K562 treated with DMSO at 1 percent for 12 hours (cell line): ENCODE measurements around the gene MEFV. TPM values are rescaled to one million over a fixed set of nuclear protein-coding genes. Genes with fewer than 3 reads are reported as not detected.

Experiments used
- total RNA-seq: library from RNA; unstranded; fragments of 300-600 nt; gene quantifications from 2 replicates; pipeline ENCODE4 v1.2.3, GENCODE V29; 2022; ENCODE audit not compliant: insufficient read depth

The MEFV gene, protein sequence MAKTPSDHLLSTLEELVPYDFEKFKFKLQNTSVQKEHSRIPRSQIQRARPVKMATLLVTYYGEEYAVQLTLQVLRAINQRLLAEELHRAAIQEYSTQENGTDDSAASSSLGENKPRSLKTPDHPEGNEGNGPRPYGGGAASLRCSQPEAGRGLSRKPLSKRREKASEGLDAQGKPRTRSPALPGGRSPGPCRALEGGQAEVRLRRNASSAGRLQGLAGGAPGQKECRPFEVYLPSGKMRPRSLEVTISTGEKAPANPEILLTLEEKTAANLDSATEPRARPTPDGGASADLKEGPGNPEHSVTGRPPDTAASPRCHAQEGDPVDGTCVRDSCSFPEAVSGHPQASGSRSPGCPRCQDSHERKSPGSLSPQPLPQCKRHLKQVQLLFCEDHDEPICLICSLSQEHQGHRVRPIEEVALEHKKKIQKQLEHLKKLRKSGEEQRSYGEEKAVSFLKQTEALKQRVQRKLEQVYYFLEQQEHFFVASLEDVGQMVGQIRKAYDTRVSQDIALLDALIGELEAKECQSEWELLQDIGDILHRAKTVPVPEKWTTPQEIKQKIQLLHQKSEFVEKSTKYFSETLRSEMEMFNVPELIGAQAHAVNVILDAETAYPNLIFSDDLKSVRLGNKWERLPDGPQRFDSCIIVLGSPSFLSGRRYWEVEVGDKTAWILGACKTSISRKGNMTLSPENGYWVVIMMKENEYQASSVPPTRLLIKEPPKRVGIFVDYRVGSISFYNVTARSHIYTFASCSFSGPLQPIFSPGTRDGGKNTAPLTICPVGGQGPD
- total RNA-seq, result not detected in 2 replicates

GRCh38 chr16:3256146-3256865 lies at the start of gene MEFV:
TSS of gene MEFV (minus strand) at chr16:3256633. CDS start at chr16:3256587, 46 bp downstream.

GRCh38 chr16:3305109-3306068 lies 49.0 kb upstream of the MEFV start, which contains the start of the genes TIGD7 and ZNF75A:
TSS of gene TIGD7 (minus strand) at chr16:3305430. CDS start at chr16:3300614, 4,816 bp downstream.
TSS of gene ZNF75A (plus strand) at chr16:3305497. CDS start at chr16:3308429, 2,932 bp downstream.

DNA sequence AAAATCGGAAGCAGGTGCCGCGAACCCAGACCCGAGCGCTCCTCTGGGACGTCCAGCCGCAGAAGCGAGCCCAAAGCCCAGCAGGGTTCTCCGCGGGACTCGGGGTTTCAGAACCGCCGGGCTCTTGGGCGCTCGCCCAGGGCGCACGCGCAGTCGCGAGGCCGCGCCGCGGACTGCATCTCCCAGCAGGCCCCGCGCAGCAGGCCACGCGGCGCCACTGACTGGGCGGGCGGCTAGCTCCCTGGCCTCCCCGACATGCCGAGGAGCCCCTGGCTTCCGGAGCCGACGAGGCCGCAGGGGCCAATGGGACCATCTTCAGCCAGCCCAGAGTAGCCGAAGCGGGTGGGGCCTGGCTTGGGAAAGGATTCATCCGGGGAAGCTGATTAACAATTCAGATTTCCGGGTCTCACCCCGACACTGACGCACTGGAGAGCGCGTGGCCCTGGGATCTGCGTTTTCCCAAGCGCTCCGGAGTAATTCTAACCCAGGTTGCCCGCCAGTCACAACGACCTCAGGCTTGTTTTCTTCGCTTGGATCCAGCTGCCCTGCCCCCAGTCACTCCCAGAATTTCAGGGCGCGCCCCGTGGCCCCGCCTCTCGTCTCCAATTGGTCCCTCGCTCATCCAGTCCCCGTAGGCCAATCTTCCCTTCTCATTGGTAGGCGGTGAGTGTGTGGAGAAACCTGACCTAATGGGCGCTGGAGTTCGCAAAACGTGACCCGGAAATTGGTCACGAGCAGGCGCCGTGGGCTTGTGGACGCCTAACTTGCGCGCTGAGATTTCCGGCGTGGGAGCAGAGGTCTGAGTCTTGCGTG lies 26.5 kb upstream of the MEFV start, which contains the start of gene ZNF263:
ZNF263 (plus strand) TSS at position 762 of the 813 bp plus-strand sequence. CDS start 328 bp downstream, outside the sequence.

GRCh38 chr16:3234857-3235561 lies 21.4 kb downstream of the MEFV start, which contains the start of gene ZNF200:
TSS of gene ZNF200 (minus strand) at chr16:3235158. CDS start at chr16:3233755, 1,403 bp downstream.

Other genes starting within 250 kb of the MEFV start
- 4.1 and 6.9 TPM in 2 replicates for gene CLDN9, start 243.7 kb downstream of the MEFV start, total RNA-seq
- not detected in 2 replicates for gene CLDN6, start 238.4 kb downstream of the MEFV start, total RNA-seq
- 33.0 and 33.7 TPM in 2 replicates for gene TNFRSF12A, start 236.3 kb downstream of the MEFV start, total RNA-seq
- gene HCFC1R1, start 232.7 kb downstream of the MEFV start, total RNA-seq, result 26.3 and 32.4 TPM in 2 replicates
- gene THOC6, start 232.6 kb downstream of the MEFV start, total RNA-seq, result 32.1 and 41.7 TPM in 2 replicates
- gene BICDL2, start 219.7 kb downstream of the MEFV start, total RNA-seq, result not detected in 2 replicates
- gene MMP25, start 210.1 kb downstream of the MEFV start, total RNA-seq, result not detected in 2 replicates
- gene IL32, start 191.0 kb downstream of the MEFV start, total RNA-seq, result 10.0 and 14.9 TPM in 2 replicates
- not detected in 2 replicates for gene ZSCAN10, start 157.3 kb downstream of the MEFV start, total RNA-seq
- gene ZNF205, start 144.0 kb downstream of the MEFV start, total RNA-seq, result 22.5 and 22.7 TPM in 2 replicates
- gene ZNF213, start 121.6 kb downstream of the MEFV start, total RNA-seq, result 10.6 and 22.0 TPM in 2 replicates
- gene OR1F1, start 68.4 kb downstream of the MEFV start, total RNA-seq, result not detected in 2 replicates
- gene ZNF200, start 21.5 kb downstream of the MEFV start, total RNA-seq, result 6.1 and 9.9 TPM in 2 replicates
- 36.1 and 40.4 TPM in 2 replicates for gene ZNF263, start 26.9 kb upstream of the MEFV start, total RNA-seq
- 1.2 and 3.8 TPM in 2 replicates for gene TIGD7, start 48.8 kb upstream of the MEFV start, total RNA-seq
- gene ZNF75A, start 48.9 kb upstream of the MEFV start, total RNA-seq, result 4.2 and 10.1 TPM in 2 replicates
- not detected in 2 replicates for gene OR2C1, start 99.3 kb upstream of the MEFV start, total RNA-seq
- 6.8 and 15.8 TPM in 2 replicates for gene ZSCAN32, start 144.4 kb upstream of the MEFV start, total RNA-seq
- gene ZNF174, start 144.6 kb upstream of the MEFV start, total RNA-seq, result 13.1 and 21.1 TPM in 2 replicates
- 0.47 TPM in 1 of 2 replicates, not detected in the other for gene ZNF597, start 186.9 kb upstream of the MEFV start, total RNA-seq
- 36.0 and 48.2 TPM in 2 replicates for gene NAA60, start 187.0 kb upstream of the MEFV start, total RNA-seq
- not detected in 2 replicates for gene C16orf90, start 238.9 kb upstream of the MEFV start, total RNA-seq
- 2.1 and 5.0 TPM in 2 replicates for gene CLUAP1, start 244.4 kb upstream of the MEFV start, total RNA-seq